NCI-H2029 (cell line): ENCODE data around the gene MINAR2.

Experiments used
- DNase-seq: peaks from one replicate; lab custom pipeline; 2025; lab: John Stamatoyannopoulos, UW

The MINAR2 gene, protein sequence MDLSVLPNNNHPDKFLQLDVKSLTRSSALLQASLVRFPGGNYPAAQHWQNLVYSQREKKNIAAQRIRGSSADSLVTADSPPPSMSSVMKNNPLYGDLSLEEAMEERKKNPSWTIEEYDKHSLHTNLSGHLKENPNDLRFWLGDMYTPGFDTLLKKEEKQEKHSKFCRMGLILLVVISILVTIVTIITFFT

DNA sequence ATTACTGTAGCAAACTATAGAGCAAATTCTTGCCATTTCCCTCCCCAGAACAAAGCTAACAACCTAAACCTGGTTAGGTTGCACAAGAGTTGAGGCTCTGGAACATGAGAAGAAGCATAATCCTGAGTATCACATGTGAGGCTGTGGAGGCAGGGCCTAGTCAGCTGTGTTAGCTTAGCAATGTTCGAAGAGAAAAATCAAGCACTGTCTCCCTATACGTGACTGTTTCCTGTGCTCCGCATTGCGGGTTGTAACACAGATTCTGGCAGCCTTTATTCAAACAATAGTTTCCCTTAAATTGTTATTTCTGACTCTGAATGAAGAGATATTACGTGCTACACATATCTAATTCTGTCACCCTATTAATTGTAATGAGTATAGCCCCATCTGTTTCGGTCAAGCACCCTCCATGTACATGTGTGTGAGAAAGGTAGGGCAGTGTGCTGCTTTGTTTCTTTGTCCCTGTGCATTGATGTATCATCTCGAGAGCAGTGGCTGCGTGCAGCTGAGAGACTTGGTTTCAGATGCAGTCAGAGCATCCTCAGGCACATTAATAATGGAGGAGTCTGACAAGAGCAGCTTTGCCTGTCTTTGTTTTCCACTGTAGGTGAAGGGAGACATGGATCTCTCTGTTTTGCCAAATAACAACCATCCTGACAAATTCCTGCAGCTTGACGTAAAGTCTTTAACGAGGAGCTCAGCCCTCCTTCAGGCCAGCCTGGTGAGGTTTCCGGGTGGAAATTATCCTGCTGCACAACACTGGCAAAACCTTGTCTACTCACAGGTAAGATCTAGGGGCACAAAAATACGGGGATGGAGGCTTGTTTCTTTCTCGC lies at the start of gene MINAR2:
MINAR2 (plus strand) TSS at position 523 of the 836 bp plus-strand sequence; CDS start at position 620, 97 bp downstream.
- DNase-seq: no peak

- no peak for DNase-seq
These were observed 49.2 kb upstream of the MINAR2 start for GRCh38 chr5:129698661-129699060.

DNA sequence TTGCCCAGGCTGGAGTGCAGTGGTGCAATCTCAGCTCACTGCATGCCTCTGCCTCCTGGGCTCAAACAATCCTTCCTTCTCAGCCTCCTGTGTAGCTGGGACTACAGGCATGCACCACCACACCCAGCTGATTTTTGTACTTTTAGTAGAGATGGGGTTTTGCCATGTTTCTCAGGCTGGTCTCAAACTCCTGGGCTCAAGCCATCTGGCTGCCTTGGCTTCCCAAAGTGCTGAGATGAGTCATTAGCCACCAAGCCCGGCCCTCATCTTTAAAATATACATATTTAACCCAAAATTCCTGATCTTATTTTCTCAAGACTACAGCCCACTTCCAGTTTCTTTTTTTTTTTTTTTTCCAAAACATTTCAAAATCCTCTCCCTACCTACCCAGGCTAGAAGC lies 31.7 kb upstream of the MINAR2 start:
- DNase-seq: no peak

GRCh38 chr5:129716651-129717050 lies 31.2 kb upstream of the MINAR2 start:
- no peak for DNase-seq

- no peak for DNase-seq
These were observed 30.1 kb upstream of the MINAR2 start for GRCh38 chr5:129717751-129718310.

GRCh38 chr5:129718471-129719090 lies 29.3 kb upstream of the MINAR2 start:
- DNase-seq: no peak

DNA sequence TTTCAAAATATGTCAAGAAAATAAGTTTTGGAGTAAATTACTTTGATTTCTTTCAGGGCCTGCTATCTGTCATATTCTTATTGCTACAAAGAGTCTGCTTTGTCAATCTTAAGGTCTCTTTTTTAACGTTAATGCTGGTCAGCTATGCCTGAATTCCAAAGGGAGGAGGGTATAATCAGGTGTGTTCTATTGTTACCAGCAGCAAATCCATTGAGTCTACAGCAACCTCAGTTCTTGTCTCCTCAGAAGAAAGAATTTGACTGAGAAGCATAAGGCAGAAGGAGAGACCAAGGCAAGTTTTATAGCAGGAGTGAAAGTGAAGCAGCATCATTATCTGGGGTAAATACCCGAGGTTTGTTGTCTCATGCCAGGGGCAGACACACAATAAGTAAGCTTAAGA lies 23.7 kb upstream of the MINAR2 start:
- no peak for DNase-seq

DNA sequence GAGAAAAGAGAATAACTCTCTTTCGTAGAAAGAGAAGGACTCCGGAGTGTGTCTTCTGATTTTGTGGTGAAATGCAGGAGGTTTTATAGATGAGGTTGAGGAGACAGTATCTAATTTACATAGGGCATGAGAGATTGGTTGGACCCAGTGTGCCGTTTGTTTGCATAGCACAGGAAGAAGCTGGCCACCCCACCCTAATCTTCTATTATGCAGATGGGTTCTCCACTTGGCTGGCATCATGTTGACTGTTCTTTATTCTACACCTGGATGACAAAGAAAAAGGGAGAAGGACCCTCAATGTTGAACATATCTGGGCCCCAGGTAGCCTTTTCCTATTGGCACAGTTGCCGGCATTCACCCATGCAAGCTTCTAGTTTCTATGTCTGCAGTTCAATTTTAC lies 23.2 kb upstream of the MINAR2 start:
- DNase-seq: no peak

GRCh38 chr5:129739773-129740172 lies 8.1 kb upstream of the MINAR2 start:
- no peak for DNase-seq

DNA sequence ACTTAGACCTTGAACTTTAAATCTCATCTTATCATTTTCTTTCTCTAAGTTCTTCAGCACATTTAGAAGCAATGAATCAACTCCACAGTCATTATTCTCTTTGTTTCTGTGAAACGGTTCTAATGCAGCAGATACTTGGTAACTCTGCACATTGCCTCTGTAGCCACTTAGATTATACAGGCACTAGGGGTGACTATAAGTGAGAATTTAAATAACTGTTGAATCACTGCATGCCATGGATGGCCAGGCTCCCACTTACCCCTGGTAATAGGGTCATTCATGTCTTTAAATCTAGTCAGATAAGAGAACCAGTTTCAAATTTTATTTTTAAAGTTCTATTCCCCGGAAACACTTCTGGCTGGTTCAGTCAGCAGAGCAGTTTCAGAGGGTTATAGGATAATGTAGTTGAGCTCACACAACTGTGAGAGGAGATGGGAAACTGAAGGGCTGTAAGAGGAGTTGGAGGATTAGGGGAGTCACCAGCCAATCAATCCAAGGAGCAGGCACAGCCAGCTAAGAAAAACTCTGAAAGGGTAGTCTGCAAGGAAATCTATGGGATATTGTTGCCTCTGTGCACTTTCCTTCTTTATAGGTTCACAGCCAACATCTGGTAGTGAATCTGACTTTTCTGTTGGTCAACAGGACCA lies 4.2 kb upstream of the MINAR2 start:
- DNase-seq: no peak

DNA sequence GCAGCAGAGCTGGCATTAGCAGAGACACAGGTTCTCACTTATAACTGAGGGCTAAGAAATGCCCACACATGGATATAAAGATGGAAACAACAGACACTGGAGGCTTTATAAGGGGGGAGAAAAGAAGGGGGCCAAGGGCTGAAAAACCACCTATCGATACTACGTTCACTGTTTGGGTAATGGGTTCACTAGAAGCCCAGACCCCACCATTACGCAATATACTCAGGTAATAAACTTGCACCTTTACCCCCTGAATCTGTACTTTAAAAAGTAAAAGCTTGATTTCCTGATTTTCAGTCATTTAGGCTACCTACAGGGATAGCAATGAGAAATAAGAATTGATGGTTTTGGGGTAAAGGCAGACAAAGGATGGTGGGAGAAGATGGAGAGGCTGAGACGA lies 1.9 kb upstream of the MINAR2 start:
- no peak for DNase-seq

DNA sequence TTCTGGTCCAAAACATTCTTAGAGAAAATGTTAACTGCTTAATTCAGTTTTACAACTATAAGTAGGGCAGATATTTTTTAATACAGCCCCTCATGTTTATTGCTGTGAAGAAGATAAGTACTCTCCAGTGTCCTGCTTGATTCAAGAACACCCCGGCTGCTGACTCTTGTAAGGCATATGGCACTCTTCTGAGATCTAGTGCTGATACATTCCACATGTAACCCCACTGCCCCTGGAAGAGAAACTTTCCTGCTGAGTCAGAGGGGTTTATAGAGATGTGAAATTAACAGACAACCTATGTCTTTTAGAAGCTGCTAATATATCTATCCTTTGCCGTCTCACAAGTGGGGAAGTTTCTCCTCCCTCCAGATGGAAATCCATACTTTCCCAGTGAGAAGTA lies 1.0 kb upstream of the MINAR2 start:
- DNase-seq: no peak

DNA sequence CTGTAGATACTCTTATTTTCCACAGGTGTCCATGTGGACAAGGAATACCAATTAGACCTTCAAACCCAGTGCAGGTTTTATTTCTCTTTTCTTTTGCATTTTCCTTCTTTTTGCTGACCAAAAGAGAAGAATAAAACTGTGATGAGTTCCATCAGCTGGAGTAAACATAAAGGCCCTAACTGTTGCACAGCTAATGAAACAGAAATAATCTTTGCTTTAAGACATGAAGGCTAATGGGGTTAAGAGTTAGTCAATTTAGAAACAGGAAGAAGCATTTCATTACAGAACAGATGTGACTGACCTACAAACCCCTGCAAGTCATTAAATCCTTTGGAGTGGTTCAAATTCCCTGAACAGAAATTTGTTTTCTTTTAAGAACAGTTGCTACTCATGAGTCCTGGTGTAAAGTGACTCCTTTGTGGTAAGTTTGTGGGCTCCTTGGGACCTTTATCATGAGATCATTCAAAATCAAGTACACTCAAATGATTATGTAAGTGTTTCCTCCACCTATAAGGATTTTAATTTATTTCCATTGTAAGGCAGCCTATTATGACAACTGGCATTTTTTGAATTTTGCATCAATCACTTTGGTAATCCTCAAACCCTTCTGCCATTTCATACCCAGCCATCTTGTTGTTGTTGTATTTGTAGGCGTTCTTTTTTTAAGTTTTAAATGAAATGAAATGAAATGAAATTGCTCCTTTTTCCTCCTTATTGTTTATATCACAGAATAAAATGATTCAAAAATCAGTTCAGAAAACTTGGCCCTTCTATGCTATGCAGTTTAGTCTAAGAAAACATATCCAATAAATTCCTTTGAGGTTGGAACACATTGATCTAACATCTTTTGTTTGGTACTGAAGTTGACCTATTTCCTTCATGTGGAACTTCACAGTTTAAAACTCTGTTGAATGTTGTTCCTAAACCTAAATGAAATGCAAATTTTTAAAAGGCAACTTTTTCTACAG lies 1.3 kb downstream of the MINAR2 start:
- DNase-seq: no peak

DNA sequence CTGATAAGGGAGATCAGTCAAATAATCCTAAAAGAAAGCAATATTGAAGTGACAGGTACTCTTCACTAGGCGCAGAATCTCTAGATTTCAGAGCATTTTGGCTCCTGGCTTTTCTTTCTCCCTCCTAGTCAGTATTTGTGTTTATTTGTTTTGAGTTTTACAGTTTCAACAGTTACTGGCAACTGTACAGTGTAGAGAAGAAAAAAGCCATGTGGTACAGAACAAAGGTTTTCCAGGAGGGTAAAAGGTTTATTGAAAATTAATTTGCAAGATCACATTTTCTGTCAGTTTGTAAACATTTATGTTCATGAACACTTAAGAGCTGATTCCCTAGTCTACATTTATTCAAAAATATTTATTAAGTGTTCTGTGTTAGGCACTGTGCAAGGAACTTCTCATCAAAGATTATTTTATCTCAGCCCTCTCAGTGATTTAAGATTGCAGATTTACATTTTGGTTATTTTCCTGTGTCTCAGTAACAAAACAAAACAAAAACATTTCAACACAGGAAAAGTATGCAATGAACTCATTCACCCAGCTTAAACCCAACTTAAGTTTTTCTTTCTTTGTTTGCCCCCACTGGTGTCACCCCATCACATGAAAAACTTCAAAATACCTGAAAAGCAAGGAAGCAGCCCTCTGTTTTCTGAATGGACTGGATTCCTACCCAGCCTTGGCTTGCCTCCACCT lies 12.9 kb downstream of the MINAR2 start:
- DNase-seq: no peak

DNA sequence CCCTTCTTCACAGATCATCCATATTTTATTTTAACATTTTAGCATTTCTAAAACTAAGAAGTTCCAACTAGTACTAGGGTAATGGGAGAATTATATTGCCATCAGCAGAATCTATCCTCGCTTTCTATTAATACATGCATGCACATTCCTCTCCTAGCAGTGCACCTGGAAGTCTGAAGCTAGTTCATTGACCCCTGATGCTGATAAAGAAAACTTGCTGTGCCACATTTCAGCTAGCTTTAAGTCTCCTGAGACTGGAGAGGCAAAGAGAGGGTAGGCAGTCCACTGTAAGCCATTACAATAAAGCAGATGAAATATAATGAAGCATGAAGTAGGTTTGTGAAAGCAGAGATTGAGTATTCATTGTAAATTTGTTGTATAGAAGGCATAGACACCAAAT lies 15.8 kb downstream of the MINAR2 start:
- DNase-seq: no peak

GRCh38 chr5:129766798-129767197 lies 18.9 kb downstream of the MINAR2 start:
- DNase-seq: no peak

DNA sequence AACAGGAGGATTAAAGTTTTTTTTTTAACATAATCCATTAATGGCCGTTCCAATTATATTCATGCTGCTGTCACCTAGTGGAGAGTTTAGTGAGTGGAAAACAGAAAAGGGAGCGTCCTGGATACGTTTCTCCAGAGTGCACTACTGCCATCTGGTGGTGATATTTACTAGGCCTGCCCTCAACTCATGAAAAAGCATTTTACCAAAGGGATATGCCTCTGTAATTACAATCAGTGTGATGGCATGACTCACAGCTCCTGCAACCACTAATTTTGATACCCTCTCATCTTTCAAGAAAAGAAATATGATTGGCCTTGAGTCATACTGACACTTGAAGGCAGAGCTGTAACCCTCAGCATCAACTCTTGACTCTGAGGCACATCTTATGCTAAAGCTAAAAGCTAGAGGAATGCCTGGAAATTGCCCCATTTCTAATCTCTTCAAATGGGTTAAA lies 20.1 kb downstream of the MINAR2 start:
- DNase-seq: peak; percentile 74

GRCh38 chr5:129768735-129769134 lies 20.8 kb downstream of the MINAR2 start:
- no peak for DNase-seq

DNA sequence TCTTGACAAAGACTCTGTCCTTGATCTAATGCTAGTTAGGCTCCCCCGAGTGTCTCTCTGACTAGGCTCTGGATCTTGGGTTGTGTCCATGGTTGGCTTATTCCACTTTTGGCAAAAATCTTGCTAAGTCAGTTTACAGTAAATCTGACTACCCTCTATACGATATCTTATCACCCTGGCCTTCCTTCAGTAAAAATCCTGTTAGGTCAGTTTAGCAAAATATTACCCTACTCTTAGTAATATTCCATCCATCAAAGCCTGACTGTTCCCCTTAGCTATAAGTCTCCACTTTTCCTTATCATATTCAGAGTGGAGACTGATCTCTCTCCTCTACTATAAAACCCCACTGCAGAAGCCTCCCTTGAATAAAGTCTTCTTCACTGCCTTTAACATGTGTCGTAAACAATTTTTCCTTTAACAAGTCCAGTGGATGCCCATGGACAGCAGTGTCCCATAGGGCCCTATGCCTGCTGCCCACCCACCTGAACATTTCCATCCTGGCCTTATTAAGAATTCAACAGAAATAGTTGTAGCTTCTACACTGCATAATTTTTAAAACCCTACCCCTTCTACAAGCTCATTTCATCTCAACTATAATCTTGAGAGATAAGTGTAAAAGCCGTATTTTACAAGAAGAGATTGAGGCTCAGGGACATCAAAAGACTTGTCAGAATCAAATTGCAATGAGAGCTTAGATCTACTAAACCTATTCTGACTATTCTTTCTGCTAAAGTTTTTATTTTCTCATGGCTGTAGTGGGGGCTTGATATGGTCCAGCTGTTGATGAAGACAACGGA lies 22.3 kb downstream of the MINAR2 start:
- no peak for DNase-seq
